Lung (tissue), 12 donors: Measurements from ENCODE around the gene SF3B5. TPM values are rescaled to one million over a fixed set of nuclear protein-coding genes. Genes with fewer than 3 reads are reported as not detected.
A peak's percentile ranks its signal among the peaks of the same experiment; 100 is the strongest.

Source experiments
- ATAC-seq: fragments of 200-7000 bp; cut with Tn5 transposase; one replicate; pipeline ENCODE4 v1.9.1; 2020; ENCODE audit warnings: moderate number of reproducible peaks; ENCODE audit not compliant: insufficient read depth, low FRiP score
- DNase-seq, 3 donors: peaks; one replicate each; pipeline ENCODE4 v3.0.0-alpha.2; 2013 to 2017
- H3K27ac ChIP-seq, 2 donors: one replicate each; pipeline ENCODE4 v1.5.1; 2013; ENCODE audit warnings: mild to moderate bottlenecking in 2 of 2, moderate library complexity in 2 of 2, control low read depth in 1 of 2, inconsistent platforms in 1 of 2, low read depth in 1 of 2, low read length in 1 of 2
- H3K27me3 ChIP-seq, 3 donors: one replicate each; pipeline ENCODE4 v1.5.1; 2013; ENCODE audit warnings: low read length in 2 of 3; ENCODE audit not compliant: control insufficient read depth in 3 of 3, insufficient read depth in 3 of 3
- H3K36me3 ChIP-seq, 4 donors: one replicate each; pipeline ENCODE4 v1.5.1; 2013; ENCODE audit warnings: low read length in 4 of 4, mild to moderate bottlenecking in 1 of 4, moderate library complexity in 1 of 4; ENCODE audit not compliant: control insufficient read depth in 4 of 4, insufficient read depth in 4 of 4
- H3K4me1 ChIP-seq, 5 donors: one replicate each; pipeline ENCODE4 v1.5.1; 2013; ENCODE audit warnings: low read length in 5 of 5, mild to moderate bottlenecking in 2 of 5, moderate library complexity in 1 of 5; ENCODE audit not compliant: control insufficient read depth in 5 of 5, insufficient read depth in 5 of 5
- H3K4me3 ChIP-seq: one replicate; pipeline ENCODE4 v1.5.1; 2013; ENCODE audit warnings: mild to moderate bottlenecking, control low read depth, moderate library complexity
- H3K9ac ChIP-seq, 2 donors: one replicate each; pipeline ENCODE4 v1.5.1; 2013; ENCODE audit warnings: low read length in 2 of 2, control low read depth in 1 of 2; ENCODE audit not compliant: insufficient read depth in 1 of 2
- H3K9me3 ChIP-seq, 4 donors: one replicate each; pipeline ENCODE4 v1.5.1; 2013; ENCODE audit warnings: low read length in 3 of 4, mild to moderate bottlenecking in 1 of 4, moderate library complexity in 1 of 4; ENCODE audit not compliant: control insufficient read depth in 4 of 4, insufficient read depth in 3 of 4
- CTCF ChIP-seq: IDR thresholded peaks from 2 replicates; pipeline ENCODE4 v1.5.1; 2012; ENCODE audit warnings: mild to moderate bottlenecking; ENCODE audit errors: control extremely low read depth, extremely low read depth
- WGBS, 2 donors: extraction: QIAGEN DNeasy Blood & Tissue Kit; methylation state at CpG; one replicate each; pipeline ENCODE4 v1.1.7; 2013; 5-methylcytosine and 5-hydroxymethylcytosine counted together
- polyA plus RNA-seq, 2 donors: library from polyadenylated mRNA; stranded (reverse); fragments of 200-250 nt; gene quantifications; one replicate each; pipeline ENCODE4 v1.2.1, GENCODE V29; 2013
- total RNA-seq, 2 donors: library from RNA; depleted of rRNA in 1 of 2; stranded (reverse); fragments of >200 nt in 1 of 2; gene quantifications; one replicate each; pipeline ENCODE4 v1.2.1, GENCODE V29; 2014 to 2021
- donor health status: control.
- donor health status: control.
- donor health status: Bipolar disorder and iron deficiency.
- donor health status: healthy.
- donor health status: DM: yes; HTN: yes; CAD: no.

Gene SF3B5
- total and polyA plus RNA-seq, 4 donors = 36.3 to 251 (median 162) TPM

GRCh38 chr6:144115219-144115618 lies 19.8 kb upstream of the SF3B5 start:
- no peak overlapping the region for H3K9ac ChIP-seq
- H3K4me1 ChIP-seq = no peaks in the 10 kb centered on the region
- H3K36me3 ChIP-seq = no peaks in the 10 kb centered on the region
- TF ChIP-seq CTCF = no peak
- no peak overlapping the region for H3K4me3 ChIP-seq
- H3K27me3 ChIP-seq = no peaks in the 10 kb centered on the region
- ATAC-seq (no peak), DNase-seq (no peak)
- H3K9me3 ChIP-seq = no peaks in the 10 kb centered on the region
- no peak overlapping the region for H3K27ac ChIP-seq
- WGBS, 2 donors = 91 to 98% methylated on average over 3 of the region's 3 CpGs

GRCh38 chr6:144113366-144113765 lies 18.0 kb upstream of the SF3B5 start:
- H3K4me3 ChIP-seq = no peak overlapping the region
- DNase-seq (no peak), ATAC-seq (no peak)
- no peaks in the 10 kb centered on the region for H3K36me3 ChIP-seq
- no peaks in the 10 kb centered on the region for H3K9me3 ChIP-seq
- H3K27me3 ChIP-seq = no peaks in the 10 kb centered on the region
- no peak overlapping the region for H3K27ac ChIP-seq
- 95 to 96% methylated on average over 6 of the region's 6 CpGs for WGBS, 2 donors
- no peaks in the 10 kb centered on the region for H3K4me1 ChIP-seq
- H3K9ac ChIP-seq = no peak overlapping the region
- TF ChIP-seq CTCF = no peak

- no peak for ATAC-seq
- 64 to 74% methylated on average over 5 of the region's 5 CpGs for WGBS, 2 donors
- peak overlapping the region in 1 of 2 donors; percentile 90 for H3K27ac ChIP-seq
Observed at GRCh38 chr6:144110210-144110609, 14.8 kb upstream of the SF3B5 start.

More at GRCh38 chr6:144110210-144110609, 14.8 kb upstream of the SF3B5 start:
- Histone ChIP-seq H3K36me3 (no peaks in the 10 kb centered on the region), H3K9ac (no peak overlapping the region), H3K4me1 (peaks cover 0 to 1% (median 0%) of the 10 kb centered on the region in 5 donors), H3K27me3 (no peaks in the 10 kb centered on the region), H3K9me3 (no peaks in the 10 kb centered on the region), H3K4me3 (no peak overlapping the region)
- DNase-seq = no peak
- no peak for TF ChIP-seq CTCF
